Measurements from ENCODE around the gene NCBP2L.

The NCBP2L gene

DNA sequence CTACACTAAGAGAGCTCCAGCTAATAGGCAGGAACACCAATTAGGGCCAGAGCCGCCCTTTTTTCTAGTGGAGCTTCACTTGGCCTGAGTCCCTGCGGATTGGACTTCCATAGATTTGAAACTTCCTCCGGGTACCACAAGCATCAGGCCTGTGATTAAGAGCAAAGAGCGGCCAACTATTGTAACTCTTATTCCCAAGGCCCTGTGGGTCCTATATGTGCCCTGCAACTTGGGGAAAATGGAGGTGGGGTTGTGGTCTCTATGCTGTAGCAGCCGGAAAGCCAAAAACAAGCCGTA lies at the start of gene NCBP2L:
NCBP2L (plus strand) TSS at position 198 of the 297 bp plus-strand sequence. CDS start 16,488 bp downstream, outside the sequence.
- DNase-seq = no peak

- no peak for DNase-seq
Measured at GRCh38 chrX:107728371-107729099, 49.0 kb upstream of the NCBP2L start.

DNA sequence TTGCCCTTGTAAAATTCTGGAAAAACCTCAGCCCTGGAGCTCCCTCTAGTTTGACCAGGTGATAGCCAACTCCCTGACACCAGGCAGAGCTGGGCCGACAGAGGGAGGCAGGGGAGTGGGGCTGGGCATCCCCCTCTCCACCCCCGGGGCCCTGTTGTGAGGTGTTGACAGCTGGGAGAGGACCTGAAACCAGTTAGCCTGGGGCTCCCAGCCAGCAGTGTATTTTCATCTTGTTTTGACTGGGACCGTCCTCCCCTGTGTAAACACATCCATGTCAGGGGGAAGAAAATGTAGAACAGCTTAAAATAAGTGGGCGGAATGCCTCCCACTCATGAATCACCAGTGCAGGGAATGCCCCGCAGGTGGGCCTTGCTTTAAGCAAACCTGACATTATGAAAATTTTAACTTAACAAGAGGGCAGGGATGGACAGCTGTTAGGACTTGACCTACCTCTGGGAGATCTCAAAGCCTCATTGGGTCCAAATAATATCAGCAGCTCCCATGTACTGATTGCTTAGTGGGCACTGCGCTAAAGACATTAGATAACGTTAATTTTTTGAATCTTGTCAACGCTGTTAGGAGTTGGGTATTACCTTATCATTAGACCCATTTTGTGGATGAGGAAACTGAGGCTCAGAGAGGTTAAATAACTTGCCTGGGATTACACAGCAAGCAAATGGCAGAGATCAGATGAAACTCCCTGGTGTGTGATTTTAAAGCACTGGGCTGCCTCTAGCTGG lies 47.8 kb upstream of the NCBP2L start:
- peak; percentile 2 for DNase-seq

DNA sequence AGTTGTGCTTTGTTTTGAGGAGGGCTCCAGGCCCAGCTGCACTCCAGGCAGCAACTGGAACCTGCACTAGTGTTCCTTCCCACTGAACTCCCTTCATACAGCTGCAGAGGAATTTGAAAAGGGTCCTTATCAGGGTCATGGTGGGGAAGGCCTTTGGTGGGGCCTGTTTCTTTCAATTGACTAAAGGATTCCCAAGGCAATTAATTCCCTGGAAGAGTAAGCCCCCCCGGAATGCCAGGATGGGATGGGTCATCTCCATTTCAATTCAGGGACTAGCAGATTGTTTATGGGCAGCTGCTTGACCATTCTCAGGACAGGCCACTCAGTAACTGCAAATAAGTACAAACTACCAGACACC lies 47.3 kb upstream of the NCBP2L start:
- DNase-seq = no peak

GRCh38 chrX:107730991-107731766 lies 46.4 kb upstream of the NCBP2L start:
- no peak for DNase-seq

- no peak for DNase-seq
Measured at GRCh38 chrX:107731831-107732502, 45.6 kb upstream of the NCBP2L start.

- DNase-seq = no peak
Measured at GRCh38 chrX:107733686-107734085, 43.8 kb upstream of the NCBP2L start.

- DNase-seq = no peak
Measured at GRCh38 chrX:107734646-107735045, 42.9 kb upstream of the NCBP2L start.

- no peak for DNase-seq
Measured at GRCh38 chrX:107736781-107737531, 40.6 kb upstream of the NCBP2L start.

DNA sequence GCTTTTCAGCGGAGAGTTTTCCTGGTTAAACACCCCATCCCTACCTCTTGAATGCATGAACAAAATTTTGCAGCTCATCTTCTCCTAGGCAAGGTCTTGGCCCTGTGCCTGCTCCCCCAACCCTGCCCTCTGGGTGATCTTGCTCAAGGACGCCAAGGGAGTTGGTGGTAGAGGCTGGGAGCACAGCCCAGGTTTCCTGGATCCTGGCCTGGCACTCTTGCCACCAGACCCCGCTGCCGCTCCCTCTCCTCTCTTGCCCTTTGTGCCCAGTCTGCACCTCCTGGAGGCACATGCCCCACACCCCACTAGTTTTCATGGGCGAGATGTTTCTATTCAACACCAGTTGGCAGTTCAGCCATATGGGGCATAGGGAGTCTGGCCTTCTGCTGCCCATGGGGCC lies 39.3 kb upstream of the NCBP2L start:
- no peak for DNase-seq

DNA sequence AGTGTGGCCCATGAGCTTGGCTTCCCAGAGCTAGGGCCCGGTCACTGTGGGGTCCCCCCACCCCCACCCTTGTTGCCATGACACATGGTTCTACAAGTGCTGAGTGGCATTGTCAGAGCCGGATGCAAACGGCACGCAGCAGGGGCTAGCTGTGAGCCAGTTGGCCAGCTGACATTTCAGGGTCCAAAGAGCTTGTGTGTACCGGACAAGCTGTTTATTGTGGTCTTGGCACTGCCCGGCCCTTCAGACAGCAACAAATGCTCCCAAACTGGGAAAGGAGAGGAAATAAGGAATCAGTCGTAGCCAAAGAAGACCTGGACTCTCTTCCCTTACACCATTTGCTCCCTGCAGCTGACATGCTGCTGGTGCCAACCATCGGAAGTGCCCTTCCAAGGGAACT lies 38.8 kb upstream of the NCBP2L start:
- DNase-seq = no peak

- DNase-seq = no peak
Measured at GRCh38 chrX:107739541-107739940, 38.0 kb upstream of the NCBP2L start.

DNA sequence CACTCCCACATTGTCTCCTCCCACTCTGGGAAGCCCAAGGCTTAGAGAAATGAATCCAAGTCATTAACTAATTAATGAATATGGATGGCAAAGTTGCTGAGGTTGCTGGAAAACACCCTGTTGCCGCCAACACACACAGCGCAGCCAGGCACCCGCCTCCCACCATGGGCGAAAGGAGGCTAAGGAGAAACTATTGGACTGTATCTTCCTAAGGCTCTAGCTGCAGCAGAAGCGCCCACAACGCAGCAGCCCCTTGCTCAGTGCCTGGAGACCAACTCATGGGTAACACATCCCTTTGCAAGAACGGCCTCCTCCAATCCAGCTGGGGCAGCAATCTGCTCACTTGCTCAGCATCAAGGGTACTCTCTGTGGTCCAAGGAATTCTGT lies 36.1 kb upstream of the NCBP2L start:
- DNase-seq = no peak

DNA sequence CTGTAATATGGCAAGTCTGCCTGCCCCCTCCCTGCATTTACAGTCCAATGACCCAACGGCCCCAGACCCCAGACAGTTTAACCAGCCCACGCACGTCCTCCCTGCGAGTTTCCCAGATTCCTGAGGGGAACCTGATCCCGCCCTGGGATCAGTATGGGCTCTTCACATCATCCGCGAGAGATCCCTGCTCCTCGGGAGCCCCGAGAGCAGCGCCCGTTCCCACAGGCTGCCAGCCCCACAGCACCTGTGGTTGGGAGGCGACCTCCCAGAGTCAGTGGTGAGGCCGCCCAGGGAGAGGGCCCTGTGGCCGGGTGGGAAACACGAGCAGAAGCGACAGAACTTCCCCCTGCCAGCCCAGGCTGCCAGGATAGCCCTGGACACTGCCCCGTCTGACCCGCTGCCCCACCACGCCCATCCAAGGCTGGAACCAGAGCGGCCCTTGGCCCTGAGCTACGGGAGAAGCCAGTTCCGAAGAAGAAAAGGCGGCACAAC lies 34.8 kb upstream of the NCBP2L start:
- no peak for DNase-seq

DNA sequence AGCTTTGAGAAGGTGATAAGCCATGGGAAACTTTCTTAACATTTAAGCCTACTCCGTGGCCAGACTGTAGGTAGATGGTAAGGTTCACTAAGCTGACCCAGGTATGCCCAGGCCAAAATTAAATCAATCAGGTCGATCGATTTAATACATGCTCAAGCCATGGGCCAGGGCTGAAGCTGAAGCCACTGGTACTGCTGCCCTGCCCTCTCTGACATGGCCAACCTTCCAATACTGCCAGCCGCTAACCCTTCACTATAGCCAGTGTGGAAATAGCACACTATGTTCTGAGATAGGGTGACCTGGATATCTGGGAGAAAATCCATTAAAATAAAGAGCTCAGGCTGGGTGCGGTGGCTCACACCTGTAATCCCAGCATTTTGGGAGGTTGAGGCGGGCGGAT lies 33.5 kb upstream of the NCBP2L start:
- DNase-seq = no peak

DNA sequence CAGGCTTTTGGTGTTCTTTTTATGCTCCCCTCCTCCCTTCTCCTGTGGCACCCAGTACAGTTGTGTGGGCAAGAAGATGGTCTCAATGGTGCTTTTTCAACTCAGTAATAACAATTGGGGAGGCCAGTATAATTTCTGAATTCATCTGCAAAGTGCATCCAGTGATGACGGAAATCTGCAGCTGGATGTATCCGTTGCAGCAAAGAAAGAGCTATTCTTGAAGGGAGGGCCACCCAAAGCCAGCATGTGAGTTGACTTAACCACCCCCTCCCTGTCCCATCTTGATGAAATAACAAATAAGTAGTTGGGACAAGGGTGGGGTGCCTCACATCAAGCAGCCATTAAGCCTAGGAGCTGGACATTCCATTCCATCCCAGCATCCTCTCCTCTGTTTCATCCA lies 32.7 kb upstream of the NCBP2L start:
- DNase-seq = no peak

DNA sequence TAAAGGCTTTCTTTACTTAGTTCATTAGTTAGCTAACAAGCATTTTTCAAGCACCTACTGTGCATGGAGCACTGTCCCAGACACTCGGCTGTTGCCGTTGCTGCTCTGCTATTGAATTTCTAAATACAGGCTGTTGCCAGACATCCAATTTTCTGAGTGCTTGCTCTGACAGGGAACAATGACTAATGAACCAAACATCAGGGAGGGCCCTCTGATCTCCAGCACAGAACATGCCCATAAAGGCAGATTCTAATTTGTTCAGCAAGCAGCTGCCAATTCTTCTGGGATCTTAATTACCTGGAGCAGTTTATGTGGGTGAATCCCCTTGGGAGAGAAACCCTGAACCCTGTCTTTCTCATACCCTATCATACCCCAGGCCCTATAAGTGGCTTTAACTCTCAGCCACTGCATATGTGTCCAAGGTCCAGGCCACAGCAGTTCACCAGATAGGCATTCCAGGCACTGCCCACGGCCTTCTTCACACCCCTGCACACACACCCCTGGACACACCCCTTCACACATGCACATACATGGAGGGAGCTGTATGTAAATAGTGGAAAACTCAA lies 29.9 kb upstream of the NCBP2L start:
- DNase-seq = no peak

GRCh38 chrX:107748506-107748905 lies 29.0 kb upstream of the NCBP2L start:
- DNase-seq = no peak

- DNase-seq = no peak
Measured at GRCh38 chrX:107750263-107750662, 27.3 kb upstream of the NCBP2L start.

DNA sequence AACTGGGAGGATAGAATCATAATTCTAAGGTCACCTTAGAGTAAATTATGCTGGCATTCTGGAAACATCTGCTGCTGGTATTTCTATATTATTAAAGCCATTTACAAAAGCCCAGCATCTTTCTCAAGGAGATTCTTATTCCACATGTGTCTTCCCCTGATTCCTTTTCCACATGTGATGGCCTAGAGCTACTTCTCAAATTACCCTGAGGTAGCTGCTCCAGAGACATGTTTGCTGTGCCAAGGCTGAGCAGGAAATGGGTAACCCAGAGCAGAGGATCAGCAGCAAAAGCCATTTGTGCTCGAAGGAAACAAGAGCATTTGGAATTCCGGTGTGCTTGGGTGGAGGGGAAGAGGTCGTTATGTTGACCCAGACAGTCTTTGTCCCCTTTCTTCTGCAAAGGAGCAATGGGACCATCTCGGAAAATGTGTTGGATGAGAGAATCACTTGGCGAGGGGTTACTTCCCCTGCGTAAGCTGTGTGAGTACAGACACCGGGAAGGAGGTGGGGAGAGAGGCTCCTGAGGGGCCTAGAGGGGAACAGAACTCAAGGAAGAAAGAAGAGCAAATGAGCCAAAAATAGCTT lies 26.6 kb upstream of the NCBP2L start:
- no peak for DNase-seq

- DNase-seq = no peak
Measured at GRCh38 chrX:107752043-107752442, 25.5 kb upstream of the NCBP2L start.

DNA sequence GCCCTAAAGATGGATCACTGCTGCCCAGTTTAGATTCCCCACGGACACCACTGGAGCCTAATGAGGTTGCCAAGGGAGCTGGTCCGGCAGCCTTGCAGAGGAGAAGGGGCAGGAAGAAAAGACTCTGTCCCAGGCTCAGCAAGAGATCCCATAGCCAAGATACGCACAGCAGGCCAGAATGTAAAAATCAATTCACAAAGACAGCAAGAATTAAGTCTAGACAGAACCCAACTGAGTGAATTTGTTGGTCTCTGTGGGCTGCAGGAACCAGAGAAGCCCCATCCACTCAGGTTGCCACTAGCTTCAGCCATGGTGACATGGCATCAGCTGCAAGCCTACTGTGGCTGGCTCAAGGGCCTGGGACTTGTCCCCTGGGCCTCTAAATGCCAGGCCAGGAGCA lies 24.8 kb upstream of the NCBP2L start:
- DNase-seq = no peak
